Midbrain (tissue), 1 donor: ENCODE measurements around the gene OSBPL6.
"Not testable (repeated sequence)": the region's sequence is repeated elsewhere in the genome, so short reads cannot be mapped to it uniquely, and the experiment has no call there.

Experiments used
- DNase-seq: peaks from one replicate; lab custom pipeline; 2025; lab: John Stamatoyannopoulos, UW

OSBPL6 gene

GRCh38 chr2:178198441-178198840, 4.1 kb downstream of the OSBPL6 start:
- DNase-seq = not testable (repeated sequence)

DNA sequence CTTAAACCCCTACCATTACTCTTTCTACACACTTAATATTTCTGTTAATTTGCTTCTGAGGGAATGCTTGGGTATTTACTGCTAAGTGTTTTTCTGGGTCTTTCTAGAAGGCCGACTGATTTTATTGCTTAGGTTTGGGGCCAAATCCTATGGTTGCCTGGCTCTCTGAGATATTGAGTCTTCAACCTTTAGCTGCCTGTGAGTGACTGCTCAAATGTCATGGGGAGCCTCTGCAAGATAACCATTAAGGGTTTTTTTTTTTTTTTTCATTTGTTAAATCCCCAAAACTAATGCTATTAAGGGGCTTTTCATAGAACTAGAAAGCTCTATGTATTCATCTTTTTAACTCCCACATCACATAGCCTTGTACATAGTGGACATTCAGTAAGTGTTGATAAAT, 5.0 kb downstream of the OSBPL6 start:
- DNase-seq = no peak

- no peak for DNase-seq
Observed at GRCh38 chr2:178200331-178200730, 6.0 kb downstream of the OSBPL6 start.

DNA sequence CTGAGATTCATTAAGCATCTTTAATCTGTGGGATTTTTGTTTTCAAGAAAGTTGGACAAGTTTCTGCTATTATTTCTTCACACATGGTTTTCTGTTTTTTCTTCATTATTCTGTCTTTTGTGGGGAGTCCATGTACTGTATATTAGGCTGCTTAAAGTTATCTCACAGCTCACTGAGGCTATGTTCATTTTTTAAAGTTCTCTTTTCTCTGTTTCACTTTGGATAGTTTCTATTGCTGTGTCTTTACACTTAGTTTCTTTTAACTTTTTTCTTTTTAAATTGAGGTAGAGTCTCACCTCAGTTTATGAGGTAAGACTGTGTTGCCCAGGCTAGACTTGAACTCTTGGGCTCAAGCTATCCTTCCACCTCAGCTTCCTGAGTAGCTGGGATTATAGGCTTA, 8.6 kb downstream of the OSBPL6 start:
- DNase-seq = no peak

DNA sequence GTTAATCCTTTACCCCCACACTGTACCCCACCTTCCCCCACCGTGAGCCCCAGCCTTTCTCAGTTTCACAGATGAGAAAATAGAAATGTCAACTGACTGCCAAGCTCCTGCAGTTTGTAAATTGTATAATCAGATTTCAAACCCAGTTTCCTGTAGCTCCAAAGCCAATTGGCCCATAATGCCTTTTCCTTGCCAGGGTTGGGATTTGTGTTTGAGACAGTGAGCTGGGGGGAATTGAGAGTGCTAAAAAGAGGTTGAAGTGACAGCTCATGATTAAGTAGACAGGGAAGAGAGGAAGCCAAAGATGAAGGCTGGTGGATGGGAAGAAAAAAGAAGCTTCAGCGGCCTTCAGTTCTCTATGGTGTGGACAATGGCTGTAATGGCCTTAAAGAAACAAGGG, 10.7 kb downstream of the OSBPL6 start:
- DNase-seq = no peak

DNA sequence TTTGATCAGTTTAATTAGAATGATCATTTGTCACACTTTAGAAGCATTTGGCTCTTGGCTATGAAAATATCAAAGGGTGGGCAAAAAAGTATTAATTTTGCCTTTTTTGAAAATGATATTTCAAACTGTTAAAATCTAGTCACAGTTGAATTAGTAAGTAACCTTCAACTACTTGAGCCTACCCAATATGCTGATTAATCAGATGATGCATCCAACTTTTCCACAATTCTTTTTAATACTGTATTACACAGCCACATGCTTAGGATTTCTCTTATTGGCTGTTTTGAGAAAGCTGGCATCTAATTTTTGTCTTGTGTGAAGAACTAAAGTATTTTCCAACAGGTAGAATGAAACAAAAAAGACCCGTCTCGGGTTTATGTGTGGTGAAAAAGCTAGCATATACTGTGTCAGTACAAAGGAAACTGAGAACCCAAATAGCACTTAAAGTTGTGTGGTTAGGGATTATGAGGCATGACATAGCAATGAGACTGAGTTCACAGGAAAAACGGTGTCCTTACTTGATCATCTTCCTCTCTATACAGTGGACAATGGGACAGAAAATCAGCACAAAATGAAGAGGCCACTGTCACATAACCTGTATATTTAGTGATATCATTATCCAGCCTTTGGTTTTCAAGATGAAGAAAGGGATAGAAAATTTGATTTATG, 11.7 kb downstream of the OSBPL6 start:
- no peak for DNase-seq

DNA sequence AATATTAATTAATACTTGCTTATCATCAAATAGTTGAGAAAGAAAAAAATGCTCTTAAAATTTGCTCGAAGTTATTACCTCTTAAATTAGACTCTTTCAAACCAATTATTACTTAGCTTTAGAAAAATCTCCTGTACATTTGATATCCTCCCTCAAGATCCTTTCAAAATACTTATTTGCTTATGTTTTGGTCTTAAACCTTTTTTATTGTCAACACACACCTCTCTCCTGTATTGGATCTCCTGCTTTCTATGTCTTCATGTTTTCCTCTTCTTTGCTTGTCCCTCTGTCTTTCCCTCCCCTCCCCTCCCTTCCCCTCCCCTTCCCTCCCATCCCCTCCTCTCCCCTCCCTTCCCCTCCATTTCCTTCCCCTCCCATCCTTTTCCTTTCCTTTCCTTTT, 14.0 kb downstream of the OSBPL6 start:
- no peak for DNase-seq

DNA sequence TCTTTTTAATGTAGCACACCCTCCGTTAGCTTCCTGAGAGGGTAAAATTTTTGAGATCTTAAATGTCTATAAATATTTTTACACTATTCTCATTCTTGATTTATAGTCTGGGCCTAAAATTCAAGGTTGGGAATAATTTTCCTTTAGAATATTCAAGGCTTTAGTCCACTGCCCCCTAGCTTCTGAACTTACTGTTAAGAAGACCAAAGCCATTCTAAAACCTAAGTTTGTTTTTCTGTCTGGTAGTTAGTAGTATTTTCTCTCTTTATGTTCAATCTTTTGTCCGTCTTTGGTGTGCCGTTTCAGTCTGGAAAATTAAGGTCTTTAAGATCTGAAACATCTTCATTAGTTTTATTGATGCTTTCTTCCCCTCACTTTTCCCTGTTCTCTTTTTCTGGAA, 14.5 kb downstream of the OSBPL6 start:
- no peak for DNase-seq

- no peak for DNase-seq
Observed at GRCh38 chr2:178211460-178211859, 17.1 kb downstream of the OSBPL6 start.

GRCh38 chr2:178211943-178212342, 17.6 kb downstream of the OSBPL6 start:
- peak; percentile 27 for DNase-seq

GRCh38 chr2:178213991-178214390, 19.7 kb downstream of the OSBPL6 start:
- no peak for DNase-seq

DNA sequence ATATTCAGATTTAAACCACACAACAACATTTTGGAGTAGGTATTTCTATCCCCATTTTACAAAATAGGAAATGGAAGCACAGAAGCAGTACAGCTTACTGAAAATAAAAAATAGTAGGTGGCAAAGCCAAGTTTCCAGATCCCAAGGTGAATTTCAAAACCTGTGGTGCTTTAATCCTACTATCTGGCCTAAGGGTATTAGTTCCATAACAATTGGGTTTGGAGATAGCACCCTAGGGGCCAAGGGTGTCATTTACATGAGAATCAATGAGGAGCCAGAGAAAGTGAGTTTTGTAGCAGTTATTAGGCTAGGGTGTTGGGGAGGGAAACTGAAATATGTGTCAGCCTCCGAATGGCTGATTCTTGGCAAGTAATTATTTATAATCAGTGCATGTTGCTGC, 24.9 kb downstream of the OSBPL6 start:
- DNase-seq = no peak

DNA sequence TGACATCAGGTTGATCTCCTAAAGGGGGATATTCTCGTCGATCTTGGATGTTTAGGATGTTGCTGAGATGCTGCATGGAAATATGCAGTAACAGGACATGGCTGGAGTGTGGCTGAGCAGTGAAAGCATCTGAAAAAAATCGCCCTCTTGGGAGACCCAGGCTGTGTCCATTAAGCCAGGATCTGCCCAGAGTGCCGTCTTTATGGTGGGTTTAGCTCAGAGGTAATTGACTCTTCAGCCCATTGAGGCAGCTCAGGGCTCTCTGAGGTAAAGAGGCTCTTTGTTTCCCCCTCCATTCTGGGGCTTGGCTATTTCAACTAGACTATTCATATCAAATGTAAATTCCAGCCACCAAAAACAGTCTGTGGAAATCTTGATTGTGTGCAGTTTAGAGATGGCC, 26.5 kb downstream of the OSBPL6 start:
- no peak for DNase-seq

DNA sequence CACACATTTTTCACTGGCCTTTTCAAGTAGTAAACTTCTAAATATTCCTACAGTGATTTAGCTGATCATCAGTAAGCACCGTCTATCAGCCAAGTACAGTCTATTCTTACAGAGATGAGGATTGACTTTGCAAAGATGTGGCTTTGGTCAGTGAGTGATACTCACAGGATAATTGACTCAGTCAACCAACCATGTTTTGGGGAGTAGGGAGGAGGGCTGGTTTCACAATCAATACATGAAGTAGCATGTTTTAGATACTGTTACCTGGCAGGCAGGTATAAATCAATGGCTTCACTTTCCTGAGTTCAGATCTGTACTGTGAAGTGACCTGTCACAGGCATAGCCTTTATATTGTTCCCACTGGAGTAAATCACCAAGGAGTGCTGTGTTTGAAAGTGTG, 27.2 kb downstream of the OSBPL6 start:
- no peak for DNase-seq

GRCh38 chr2:178223806-178224205, 29.5 kb downstream of the OSBPL6 start:
- DNase-seq = no peak

DNA sequence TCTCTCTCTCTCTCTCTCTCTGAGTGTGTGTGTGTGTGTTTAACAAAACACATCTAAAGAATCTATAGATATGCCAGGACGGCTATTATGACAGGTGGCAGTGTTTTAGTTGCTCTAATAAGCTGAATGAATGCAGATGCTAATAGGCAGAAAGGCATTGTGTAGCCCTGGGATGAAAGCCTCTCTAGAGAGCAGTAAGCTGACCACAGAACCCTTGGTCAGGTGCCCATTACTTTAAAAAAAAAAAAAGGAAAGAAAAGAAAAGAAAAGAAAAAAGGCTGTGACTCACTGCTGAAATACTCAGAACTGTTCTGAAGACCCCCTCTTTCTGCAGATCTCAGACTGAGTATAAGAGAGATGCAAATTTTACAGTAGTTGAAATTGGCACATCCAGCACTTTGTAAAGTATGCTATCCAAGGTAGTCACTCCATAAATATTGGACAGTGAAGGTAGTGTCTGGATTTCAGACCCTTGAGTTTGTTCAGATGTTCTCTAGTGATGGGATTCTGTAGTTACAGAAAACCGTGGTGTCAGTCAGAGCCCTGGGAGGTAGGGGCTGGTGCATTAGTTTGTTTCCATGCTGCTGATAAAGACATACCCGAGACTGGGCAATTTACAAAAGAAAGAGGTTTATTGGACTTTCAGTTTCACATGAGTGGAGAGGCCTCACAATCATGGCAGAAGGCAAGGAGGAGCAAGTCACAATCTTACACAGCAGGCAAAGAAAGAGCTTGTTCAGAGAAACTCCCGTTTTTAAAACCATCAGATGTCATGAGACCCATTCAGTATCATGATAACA, 30.9 kb downstream of the OSBPL6 start:
- DNase-seq = peak; percentile 6

GRCh38 chr2:178227187-178227586, 32.9 kb downstream of the OSBPL6 start:
- no peak for DNase-seq

- DNase-seq = no peak
Observed at GRCh38 chr2:178229927-178230326, 35.6 kb downstream of the OSBPL6 start.

DNA sequence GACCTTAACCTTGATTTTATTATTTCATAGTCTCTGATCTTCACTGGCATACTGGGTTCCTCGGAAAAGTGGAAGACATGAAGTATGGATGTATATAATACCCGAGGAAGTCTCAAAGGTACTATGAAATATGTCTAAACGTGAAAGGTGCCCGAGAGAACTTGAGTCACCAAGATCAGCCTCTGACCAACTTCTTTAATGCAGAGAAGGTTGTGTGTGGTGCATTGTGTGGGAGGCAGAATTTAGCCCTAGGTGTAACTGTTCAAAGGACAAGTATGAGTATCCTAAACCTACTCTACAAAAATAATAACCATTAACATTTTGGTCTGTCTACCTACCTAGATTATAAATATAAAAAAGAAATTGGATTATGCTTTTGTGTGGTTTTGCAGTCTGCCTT, 36.1 kb downstream of the OSBPL6 start:
- no peak for DNase-seq

GRCh38 chr2:178233428-178233827, 39.1 kb downstream of the OSBPL6 start:
- no peak for DNase-seq

GRCh38 chr2:178234648-178235047, 40.3 kb downstream of the OSBPL6 start:
- no peak for DNase-seq

GRCh38 chr2:178237488-178238153, 43.3 kb downstream of the OSBPL6 start:
- DNase-seq = no peak

DNA sequence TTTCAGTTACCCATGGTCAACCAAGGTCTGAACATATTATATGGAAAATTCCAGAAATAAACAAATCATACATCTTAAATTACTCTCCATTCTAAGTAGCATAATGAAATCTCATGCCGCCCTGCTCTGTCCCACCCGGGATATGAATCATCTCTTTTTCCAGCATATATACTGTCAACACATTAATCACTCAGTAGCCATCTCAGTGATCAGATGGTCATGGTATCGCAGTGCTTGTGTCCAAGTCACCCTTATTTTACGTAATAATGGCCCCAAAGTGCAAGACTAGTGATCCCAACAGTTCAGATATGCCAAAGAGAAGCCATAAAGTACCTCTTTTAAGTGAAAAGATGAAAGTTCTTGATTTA, 43.8 kb downstream of the OSBPL6 start:
- no peak for DNase-seq
